Stimulated activated CD8-positive, alpha-beta memory T cell treated with anti-CD3 and anti-CD28 coated beads, Interleukin-2, amount 100 ng/mL, for 1 hour (primary cell): ENCODE data around the gene PPP1R1C.
"Not testable (repeated sequence)": the region's sequence is repeated elsewhere in the genome, so short reads cannot be mapped to it uniquely, and the experiment has no call there.

Experiments
- DNase-seq, 2 donors: peaks; one replicate each; pipeline ENCODE4 v3.0.0-alpha.2; 2020; ENCODE audit warnings: low read depth in 2 of 2

PPP1R1C gene, protein sequence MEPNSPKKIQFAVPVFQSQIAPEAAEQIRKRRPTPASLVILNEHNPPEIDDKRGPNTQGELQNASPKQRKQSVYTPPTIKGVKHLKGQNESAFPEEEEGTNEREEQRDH

GRCh38 chr2:181985632-181986205, at the start of gene PPP1R1C:
TSS of gene PPP1R1C (plus strand) at chr2:181985853. CDS start at chr2:181986111, 258 bp downstream.
- DNase-seq = no peak

DNA sequence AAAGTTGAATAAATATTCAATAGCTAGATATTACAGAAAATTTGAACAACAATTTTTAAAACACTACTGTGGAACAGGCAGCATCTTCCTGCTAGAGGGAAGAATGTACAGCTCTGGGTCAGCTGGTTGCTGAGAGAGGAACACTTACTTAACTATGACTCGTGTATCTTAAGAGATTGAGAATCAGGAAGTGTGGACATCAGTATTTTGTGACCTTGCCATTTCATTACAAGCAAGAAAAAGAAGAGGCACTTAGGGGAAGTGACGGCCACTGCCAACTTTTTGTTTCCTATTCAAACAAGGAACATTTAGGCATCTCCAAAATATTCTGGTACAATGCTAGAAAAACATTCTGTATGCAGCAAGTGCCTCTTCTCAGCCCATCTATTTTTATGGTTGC, 48.2 kb upstream of the PPP1R1C start:
- no peak for DNase-seq

DNA sequence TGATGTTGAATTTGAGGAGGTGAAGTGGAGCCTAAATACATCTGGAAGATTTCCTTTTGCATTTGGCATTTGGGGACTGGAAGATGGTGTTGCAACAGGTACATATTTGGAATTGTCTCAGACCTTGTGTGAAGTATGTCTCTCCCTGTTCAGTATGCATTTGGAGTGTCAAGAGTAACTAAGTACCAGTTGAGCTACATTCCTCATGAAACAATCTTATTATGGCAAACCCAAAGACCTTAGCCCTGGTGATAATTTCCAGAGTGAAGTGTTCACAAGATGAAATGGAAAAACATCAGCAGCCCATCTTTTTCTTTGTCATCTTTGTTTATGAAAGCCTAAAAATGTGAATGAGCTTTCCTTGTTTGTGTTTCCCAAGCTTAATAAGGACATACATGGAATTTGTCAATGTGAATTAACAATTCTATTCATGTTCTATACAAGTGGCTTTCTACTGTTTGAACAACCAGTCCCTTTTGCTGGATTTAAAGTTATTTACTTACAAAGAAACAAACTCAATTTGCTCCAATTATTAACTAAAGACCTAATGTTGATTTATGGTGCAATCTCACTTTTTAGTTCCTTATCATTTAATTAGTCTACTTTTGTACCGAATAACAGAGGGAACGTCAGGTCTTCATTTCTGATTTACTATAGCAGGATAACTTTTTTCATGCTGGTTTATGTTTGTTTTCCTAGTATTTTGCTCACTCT, 42.1 kb upstream of the PPP1R1C start:
- no peak for DNase-seq

- no peak for DNase-seq
These were observed 41.3 kb upstream of the PPP1R1C start for GRCh38 chr2:181944164-181944913.

DNA sequence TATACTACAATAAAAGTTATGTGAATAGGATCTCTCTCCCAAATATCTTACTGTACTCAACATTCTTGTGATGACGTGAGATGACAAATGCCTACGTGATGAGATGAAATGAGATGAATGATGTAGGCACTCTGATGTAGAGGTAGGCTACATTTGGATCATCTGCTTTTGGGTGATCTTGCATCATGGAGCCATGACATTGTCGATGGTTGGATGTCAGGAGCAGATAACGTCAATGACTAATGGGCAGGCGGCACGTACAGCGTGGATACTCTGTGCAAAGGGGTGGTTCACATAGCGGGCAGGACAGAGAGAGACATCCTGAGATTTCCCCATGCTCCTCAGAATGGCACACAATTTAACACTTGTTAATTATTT, 40.8 kb upstream of the PPP1R1C start:
- no peak for DNase-seq

DNA sequence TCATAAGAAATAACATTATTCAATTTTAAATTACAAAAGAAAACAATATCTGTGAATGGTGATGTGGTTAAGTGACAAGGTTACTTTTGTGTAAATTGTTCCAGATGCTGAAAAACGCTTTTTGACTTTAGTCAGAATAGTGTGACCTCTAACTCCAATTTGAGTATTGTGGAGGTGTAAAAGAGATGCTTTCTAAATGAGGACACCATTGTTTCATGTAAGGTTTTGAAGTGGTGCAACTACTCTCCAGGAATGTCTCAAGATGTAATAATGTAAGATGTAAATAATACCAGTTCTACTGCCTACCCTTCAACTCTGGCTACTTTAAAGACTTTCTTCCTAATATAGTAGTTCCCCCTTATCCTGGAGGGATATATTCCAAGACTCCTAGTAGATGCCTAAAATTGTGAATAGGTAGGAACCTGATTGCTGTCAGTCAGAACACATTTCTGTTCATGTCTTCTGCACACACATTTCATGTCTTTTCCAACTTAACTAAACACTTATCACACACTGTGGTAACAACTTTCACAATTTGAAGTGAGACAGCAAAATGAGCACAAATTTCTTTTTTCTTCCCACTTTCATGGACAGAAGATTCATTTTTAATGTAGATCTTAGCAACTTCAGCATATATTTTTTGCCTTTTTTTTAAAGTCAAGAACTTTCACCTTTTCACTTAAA, 39.1 kb upstream of the PPP1R1C start:
- no peak for DNase-seq

GRCh38 chr2:181947273-181947672, 38.4 kb upstream of the PPP1R1C start:
- DNase-seq = no peak

DNA sequence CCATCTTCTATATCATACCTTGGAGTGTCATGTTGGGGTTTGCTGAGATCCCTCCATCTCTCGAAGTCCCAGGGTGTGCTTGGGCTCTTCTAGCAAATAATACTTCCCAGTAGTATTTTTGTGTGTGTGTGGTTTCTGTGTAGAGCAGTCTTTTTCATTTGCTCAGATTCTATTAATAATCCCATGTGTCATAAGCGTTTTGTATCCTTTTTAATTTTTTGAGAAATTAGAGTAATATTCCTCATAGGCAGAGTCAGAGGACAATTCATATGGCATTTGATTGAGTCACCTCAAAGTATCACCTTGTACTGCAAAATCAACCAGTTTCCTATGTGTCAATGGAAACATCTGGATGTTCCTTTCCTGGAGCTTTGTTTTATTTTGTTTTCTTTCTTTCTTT, 37.4 kb upstream of the PPP1R1C start:
- no peak for DNase-seq

DNA sequence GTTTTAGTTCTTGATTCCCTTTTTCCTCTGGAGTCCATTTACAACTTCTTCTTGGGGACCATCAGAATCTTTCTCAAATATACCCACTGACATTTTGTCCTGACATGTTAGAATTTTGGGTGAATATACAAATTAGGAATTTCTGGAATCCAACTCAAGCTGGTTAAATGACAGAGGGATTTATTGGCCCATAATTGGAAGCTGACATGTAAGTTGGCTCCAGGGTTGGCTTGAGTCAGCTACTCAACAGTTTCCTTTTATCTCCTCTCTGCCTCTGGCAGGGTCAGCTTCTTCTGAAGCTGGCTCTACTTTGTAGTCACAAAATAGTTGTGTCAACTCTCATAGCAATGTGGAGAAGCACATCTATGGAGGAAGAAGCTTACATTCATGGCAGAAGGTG, 36.6 kb upstream of the PPP1R1C start:
- no peak for DNase-seq

DNA sequence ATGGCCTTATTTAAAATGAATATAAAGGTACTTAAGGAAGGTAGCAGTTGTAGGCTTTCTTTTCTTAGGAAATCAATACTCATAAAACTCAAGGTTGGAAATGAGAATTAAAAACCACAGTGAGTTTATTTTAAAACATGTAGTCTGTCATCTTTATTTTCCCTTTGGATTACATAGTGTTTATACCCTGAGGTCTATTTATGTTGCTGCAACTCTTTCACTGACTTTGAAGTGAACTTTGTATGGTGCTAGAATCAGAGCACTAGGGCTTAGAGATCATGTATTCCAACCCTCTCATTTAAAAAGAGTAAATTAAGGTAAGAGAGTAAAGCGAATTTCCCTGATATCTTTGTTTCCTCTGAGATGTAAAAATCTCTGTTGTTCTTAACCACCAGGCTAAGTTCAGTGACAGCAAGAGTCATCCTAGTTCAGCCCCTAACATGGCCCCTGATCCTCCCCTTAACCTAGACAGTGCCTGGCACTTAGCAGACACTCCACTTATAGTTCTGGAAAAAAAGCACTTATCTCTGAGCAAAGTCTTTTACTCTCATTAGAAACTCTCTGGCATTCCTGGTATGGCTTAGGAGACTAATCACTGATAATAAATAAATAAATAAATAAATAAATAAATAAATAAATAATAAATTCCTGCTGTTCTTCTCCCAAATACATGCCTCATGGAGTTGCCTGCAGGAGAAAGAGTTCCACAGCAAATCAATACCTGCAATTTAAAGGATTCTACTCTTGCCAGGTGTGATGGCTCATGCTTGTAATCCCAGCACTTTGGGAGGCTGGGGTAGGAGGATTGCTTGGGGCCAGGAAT, 33.0 kb upstream of the PPP1R1C start:
- DNase-seq = no peak

GRCh38 chr2:181953881-181954537, 31.6 kb upstream of the PPP1R1C start:
- peak; percentile 30 to 43 for DNase-seq

DNA sequence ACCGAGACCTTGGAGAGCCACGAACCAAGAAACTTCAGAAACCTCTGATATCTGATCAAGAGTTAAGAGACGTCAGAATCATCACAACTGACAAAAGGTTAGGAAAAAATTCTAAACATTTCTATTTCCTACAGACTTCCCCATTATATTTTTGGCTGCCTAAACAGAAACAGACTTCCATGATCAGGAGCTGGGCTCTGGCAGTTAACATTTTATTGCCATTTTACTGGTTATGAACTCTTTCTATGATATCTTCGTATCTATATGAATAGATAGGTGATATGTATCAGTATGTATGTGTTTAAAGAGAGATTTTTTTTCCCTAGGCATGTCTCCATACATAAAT, 31.1 kb upstream of the PPP1R1C start:
- no peak for DNase-seq

DNA sequence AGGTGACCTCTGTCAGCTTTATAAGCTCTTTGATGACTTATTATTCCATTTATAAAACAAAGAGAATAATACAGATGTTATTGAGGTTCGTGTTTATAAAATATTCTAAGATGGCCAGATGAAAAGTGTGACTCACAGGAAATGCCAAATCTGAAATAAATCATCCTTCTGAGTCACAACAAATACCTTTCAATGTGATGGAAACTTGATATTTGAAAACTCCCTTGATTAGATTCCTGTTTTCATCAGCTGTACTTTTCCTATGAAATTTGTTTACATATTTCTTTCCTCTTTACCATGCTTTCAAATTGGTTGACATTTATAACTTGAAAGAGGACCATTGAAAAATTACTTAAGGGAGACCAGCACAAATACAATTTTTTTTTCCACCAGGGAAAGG, 30.6 kb upstream of the PPP1R1C start:
- DNase-seq = no peak

DNA sequence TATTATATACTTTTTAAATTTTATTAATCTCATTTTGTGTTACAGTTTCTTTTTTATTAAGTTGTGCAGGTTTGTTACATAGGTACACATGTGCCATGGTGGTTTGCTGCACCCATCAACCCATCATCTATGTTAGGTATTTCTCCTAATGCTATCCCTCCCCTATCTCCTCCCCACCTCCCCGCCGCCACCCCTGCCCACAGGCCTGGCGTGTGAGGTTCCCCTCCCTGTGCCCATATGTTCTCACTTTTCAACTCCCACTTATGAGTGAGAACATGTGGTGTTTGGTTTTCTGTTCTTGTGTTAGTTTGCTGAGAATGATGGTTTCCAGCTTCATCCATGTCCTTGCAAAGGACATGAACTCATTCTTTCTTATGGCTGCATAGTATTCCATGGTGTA, 29.8 kb upstream of the PPP1R1C start:
- not testable (repeated sequence) for DNase-seq

DNA sequence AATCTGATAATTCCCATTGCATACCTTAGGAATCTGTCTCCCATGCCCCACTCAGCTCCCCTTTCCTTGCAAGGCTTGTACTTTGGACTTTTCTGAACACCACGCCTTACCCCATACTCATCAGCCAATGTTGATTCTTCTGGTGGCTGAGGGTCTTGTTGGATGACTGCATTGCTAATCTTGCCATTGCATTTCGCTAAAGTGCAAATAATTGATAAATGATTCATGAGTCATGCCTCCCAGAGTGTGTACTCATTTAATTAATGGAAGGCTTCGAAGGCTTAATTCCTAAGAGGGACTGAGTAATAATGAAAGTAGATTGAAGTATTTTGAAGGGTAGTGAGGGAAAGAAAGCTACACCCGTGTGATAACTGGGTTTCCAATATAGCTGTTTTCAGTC, 28.0 kb upstream of the PPP1R1C start:
- DNase-seq = no peak

- no peak for DNase-seq
These were observed 26.9 kb upstream of the PPP1R1C start for GRCh38 chr2:181958726-181959125.

DNA sequence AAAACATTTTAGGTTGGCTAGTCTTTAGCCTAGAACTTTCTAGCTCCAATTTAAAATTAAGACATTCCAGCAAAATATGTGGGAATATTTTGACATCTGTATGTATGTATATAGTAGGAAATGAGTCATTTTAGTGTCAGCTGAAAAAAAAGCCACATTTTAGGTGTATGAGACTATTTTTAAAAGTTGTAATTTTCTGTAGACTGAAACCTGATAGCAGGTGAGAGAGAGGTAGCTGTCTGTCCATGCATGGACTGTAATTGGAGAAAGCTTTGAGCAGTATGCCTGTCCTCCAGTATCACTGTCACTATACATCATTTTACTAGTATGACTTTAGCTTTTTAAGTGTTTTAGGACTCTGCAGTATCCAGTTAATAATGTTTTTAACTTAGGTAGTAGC, 26.1 kb upstream of the PPP1R1C start:
- no peak for DNase-seq

DNA sequence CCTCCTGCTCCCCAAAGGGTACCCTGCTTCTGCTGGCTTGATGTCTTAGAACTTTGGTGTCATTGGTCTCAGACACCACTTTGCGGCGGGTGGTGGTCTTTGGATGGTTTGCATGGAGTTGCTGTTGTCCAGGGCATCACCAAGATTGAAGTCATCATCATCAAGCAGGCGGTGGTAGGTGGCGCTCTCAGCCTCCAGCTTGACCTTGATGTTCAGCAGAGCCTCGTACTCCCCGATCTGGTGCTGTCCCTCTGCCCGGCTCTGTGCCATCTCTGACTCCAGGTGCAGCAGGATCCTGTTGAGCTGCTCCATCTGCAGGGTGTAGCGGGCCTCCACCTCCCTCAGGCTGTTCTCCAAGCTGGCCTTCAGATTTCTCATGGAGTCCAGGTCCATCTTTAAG, 24.5 kb upstream of the PPP1R1C start:
- not testable (repeated sequence) for DNase-seq

DNA sequence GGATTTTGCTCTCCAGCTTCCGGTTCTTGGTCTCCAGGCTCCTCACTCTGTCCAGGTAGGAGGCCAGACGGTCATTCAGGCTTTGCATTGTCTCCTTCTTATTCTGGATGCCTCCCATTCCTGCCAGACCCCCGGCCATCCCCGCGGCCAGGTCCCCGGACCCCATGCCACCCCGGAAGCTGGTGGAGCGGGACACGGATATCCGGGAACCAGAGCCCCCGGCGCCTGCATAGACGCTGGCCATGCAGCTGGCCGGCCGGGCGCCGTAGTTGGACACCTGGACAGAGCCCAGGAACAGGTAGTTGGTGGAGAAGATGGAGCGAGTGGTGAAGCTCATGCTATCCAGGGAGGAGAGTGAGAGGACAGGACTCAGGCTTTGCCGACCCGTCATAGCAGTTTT, 23.5 kb upstream of the PPP1R1C start:
- DNase-seq = no peak

- DNase-seq = no peak
These were observed 15.4 kb upstream of the PPP1R1C start for GRCh38 chr2:181970160-181970794.
